ENCODE results near the gene CEP85L.

The CEP85L gene

DNA sequence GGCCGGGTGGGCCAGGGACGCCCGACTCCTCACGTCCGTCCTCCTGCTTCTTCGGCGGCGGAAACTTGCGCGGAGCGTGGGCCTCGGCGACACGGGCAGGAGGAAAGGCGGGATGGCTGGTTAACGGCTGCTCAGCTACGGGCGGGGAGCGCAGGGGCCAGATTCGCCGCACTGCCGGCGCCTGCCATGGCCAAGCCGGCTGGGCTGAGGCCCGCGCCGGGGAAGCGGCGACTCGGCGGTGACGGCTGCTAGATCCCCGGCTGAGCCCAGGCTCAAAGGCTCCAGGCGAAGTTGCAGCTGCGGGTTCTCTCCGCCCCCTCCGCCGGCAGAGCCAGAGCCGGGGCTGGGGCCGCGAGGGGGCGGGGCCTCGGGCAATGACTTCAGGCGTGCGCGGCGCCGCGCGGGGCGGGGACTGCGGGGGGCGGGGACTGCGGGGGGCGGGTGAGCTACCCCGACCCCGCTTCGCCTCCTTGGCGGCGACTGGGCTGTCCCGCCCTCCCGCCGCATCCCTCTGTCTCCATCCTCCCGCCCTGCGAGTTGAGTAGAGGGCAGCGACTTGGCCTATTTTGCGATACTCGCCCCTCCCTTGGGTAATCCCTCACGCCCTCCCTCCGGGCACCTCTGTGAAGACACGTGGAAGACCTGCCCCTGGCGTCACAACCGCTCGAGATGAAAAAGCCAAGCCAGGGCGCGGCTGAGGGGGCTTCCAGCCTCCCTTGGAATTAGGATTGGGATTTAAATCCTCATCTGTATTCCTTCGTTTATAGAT, at the start of gene CEP85L:
Gene CEP85L, minus strand, starts transcription at position 310 of the 769 bp plus-strand sequence. CDS start 322 bp downstream, outside the sequence.
- DNase-seq: peak; percentile 84 to 87

DNA sequence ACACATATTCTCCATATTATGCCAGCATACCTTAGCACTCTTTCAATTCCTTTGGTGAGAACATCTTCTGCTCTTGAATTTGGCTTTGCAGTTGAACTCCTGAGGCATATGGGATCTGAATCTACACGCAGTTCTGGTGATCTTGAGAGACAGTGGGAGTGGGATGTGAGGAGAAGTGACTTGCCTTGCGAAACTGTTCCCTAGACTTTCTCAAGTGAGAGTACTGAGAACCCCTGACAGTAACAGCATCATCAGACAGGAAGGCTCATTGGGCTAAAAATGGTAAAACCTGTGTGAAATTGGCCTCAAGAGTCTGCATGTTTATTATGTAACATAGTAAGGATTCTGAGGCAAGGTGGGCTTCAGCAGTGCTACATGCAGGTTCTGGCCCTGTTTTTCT, 49.1 kb upstream of the CEP85L start:
- no peak for DNase-seq

DNA sequence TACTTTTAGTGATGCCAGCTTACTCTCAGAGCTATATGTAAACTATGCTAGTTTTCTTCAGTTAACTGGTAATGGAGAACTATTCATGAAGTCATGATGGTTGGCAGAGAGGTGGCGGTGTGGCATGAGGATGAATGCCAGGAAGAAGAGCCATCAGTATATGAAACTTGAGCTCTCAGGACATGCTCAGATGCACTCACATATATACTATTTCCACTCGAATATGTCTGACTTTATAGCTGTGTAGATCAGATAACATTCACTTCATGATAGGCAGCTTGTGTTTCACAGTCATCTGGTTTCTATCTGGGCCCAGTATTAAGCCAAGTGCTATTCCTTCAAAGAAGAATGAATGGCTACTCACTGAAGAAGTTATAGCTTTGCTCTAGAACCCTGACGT, 46.2 kb upstream of the CEP85L start:
- no peak for DNase-seq

DNA sequence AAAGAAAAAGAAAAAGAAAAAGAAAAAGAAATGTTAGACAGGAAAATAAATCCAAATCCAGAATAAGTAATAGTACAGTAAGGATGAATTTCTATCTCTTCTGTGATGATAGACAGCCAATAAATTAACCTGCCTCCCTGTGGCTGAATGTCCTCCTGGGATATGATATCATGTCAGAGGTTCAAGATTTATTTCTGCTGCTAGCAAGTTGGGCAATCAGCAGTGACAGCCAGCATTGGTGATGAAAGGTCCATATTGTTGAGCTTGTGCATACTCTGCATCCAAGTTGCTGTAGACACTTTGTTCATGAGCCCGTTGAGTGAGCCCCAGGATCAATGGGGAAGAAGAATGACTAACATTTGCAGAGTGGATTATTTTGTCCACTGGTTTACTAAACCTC, 44.9 kb upstream of the CEP85L start:
- no peak for DNase-seq

DNA sequence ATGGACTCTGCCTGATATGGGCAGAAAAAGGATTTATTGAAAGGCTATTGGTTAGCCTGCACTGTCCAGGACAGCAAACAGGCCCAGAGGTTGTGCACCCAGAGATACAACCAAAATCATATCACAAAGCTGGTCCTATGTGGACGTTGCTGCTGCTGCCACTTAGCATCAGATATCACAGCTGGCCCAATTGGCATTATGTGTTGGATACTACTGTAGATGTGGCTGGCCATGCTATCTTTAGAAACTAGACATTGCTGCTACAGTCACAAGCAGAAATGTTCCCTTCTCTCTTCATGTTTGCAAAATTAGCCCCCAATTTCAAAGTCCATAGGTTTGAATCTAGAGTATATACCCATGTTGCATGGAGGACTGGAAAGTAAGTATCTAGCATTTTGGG, 42.2 kb upstream of the CEP85L start:
- no peak for DNase-seq

DNA sequence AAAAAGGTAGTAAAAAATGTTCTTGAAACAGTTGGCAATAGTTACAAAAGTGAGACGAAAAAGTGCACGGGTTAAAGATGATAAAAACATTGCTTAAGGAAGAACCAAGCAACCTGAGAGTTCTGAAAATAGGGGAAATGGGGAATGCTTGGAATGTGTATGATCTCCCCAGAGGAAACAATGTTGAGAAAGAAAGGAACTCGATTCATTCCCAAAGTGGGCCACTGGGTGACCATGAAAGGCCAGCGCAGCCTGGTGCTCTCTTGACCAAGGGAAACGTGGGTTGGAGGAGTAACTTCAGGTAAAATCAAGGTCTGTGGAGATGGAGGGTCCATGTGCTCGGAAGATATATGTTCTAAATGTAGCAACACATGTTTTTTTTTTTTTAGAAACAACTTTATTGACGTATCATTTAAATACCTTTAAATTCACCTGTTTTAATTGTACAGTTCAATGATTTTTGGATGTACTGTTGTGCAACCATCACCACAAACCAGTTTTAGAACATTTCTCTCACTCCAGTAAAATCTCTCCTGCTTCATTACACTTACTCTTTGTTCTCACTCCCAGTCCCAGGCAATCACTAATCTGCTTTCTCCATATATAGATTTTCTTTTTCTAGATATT, 34.5 kb upstream of the CEP85L start:
- DNase-seq: no peak

DNA sequence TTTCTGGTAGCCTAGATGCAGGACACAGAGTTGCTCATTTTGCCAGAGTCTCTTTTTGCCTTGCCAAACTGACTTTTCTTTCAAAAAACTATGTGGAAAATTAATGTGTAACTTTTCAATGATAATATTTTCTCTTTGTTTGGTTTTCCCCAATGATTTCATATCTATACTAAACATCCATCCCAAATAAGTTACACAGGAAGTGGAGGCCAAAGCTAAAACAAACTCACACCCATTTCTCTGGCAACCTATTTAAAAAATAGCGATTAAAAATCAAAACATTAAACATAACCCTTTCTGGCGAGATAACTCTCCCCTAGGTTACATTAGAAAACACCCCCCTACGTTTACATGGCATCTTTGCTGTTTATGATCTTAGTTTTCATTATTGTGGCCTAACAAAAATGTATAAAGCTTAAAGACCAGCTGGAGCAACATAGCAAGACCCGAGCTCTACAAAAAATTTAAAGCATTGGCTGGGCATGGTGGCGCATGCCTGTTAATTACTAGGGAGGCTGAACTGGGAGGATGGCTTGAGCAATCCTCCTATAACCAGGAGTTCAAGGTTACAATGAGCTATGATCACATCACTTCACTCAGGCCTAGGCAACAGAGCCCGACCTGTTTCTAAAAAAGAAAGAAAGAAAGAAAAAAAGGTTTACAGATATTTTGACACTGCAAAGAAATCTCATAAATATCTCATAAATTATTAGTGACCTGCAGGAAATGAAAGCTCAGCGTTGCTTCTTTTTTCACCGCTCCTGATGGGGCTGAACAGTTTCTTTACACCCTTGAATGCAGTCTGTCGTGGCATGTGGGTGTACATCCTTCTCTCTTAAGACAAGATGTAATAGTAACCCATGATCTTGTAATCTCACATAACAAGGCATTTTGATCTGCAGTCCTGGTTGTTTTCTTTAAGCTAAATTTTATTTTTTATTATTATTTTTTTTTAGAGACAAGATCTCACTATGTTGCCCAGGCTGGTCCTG, 32.8 kb upstream of the CEP85L start:
- DNase-seq: no peak

DNA sequence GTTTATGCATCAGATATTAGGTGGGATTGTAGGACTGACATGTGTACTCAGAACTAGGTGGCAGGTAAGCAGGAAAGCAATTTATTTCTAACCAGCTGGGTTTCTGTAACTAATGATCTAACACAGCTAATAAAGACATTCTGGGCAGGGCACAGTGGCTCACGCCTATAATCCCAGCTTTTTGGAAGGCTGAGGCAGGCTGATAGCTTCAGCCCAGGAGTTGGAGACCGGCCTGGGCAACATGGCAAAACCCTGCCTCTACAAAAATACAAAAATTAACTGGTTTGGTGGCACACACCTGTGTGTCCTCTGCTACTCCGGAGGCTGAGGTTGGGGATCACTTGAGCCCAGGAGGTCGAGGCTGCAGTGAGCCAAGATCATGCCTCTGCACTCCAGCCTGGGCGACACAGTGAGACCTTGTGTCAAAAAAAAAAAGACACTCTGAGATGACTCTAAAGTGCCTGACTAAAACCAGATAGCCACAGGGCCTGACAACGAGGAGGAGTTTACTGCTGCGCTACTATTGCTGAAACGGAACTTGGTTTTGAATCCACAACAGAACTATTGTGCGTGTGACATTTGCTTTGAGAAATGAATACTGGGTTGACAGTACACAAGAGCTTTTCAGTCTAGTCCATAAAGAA, 29.2 kb upstream of the CEP85L start:
- no peak for DNase-seq

DNA sequence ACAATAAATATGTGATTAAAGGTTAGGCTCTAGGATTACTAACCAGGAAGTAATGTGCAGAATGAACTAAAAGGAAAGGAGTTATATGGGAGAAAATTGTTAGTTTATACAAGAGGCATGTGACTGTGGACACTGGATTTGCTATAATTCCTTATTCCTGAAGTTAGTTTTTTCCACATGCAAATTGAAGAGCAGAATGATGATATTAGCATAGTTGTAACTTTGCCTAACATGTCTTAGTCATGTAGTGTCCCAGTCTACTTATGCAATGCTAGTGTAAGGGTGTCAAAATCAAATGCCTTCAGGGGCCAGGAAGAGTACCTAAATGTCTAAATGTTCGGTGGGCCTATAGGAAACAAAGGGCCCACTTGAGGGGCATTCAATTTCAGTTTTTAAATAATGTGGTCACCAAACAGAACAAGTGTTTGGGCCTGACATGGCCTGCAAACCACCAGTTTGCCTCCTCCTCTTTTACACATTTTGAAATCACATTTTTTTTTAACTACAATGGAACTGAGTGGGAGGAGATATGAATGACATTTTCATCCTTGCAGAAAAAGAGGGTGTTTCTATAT, 28.0 kb upstream of the CEP85L start:
- no peak for DNase-seq

DNA sequence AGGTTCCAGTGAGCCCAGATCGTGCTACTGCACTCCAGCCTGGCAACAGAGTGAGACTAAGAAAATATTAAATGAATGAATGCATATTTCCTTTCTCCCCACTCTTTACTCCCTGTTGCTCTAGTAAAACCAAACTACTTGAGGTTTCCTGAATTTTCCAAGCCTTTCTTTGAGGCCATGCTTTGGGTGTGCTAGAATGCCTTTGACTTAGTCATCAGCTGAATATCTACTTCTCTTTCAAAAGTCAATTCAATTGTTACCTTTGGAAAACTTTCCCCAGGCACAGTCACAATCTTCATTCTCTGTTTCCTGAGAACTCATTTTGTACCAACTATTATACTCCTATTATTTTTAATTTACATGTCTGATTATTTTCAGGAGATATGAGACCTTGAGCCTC, 27.5 kb upstream of the CEP85L start:
- DNase-seq: no peak

DNA sequence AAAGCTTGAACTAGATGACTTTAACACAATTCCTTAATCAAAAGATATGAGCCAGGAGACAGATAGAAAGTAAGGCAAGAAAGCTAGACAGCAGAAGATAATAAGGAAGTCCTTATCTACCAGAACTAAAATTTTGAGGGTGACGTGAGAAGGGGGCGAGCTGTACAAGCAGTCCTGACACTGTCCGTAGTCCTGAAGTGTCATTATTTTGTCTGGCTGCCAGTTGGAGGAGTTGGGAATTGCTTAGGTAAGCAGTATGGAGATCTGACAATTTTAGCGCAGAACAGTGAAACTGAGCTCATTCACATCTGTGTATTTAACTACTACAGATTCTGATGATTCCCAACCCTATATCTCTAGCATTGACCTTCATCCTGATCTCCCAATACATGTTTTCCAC, 25.8 kb upstream of the CEP85L start:
- DNase-seq: peak; percentile 22 to 41

DNA sequence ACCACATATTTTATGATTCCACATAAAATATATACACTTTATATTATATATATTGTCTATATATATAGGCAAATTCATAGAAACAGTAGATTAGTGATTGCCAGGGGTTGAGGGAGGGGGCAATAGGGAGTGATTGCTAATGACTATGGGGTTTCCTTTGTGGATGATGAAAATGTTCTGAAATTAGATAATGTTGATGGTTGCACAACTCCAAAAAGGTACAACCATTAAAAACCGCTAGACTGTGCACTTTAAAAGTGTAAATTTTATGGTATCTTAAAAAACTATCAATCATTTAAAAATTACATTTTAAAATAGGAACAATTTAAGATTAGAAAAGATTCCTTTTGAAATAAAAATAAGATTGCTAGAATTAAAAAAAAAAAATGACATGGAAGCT, 23.8 kb upstream of the CEP85L start:
- no peak for DNase-seq

DNA sequence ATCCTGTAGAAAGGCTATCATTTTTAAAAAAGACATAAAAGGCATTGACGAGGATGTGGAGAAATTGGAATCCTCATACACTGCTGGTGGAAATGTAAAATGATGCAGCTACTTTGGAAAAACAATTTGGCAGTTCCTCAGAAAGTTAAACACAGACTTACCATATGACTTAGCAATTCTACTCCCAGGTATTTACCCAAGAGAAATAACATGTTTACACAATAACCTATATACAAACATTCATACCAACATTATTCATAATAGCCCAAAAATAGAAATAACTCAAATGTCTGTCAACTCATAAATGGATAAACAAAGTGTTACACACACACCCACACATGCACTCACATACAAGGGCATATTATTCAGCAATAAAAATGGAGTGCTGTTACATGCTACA, 23.4 kb upstream of the CEP85L start:
- no peak for DNase-seq

DNA sequence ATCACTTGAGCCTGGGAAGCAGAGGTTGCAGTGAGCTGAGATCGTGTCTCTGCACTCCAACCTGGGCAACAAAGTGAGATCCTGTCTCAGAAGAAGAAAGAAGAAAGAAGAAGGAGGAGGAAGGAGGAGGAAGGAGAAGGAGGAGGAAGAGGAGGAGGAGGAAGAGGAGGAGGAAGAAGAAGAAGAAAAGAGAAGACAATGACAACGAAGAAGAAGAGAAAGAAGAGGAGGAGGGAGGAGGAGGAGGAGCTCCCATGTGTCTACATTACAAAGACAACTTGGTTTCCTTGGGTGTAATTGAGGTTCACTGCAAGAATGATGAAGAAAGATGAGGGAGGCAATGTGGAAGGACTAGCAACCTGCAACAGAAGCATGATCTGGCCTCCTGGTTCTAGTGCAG, 21.3 kb upstream of the CEP85L start:
- no peak for DNase-seq

DNA sequence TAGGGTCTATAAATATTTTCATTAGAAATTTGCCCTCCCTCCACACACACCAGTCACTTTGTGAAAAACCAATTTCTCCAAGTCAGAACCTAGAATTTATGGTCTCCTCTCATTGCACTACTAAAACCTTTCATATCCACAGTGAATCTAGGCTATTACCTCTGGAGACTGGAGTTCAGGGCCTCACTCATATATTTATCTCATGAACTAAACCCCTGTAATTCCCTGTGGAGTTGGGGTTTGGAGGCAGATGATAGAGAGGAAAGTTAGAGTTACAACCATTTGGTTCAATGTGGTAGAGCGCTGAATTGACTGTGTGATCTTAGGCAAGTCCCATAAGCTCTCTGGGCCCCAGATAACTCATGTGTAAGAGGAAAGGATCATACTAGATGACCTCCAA, 18.2 kb upstream of the CEP85L start:
- no peak for DNase-seq

DNA sequence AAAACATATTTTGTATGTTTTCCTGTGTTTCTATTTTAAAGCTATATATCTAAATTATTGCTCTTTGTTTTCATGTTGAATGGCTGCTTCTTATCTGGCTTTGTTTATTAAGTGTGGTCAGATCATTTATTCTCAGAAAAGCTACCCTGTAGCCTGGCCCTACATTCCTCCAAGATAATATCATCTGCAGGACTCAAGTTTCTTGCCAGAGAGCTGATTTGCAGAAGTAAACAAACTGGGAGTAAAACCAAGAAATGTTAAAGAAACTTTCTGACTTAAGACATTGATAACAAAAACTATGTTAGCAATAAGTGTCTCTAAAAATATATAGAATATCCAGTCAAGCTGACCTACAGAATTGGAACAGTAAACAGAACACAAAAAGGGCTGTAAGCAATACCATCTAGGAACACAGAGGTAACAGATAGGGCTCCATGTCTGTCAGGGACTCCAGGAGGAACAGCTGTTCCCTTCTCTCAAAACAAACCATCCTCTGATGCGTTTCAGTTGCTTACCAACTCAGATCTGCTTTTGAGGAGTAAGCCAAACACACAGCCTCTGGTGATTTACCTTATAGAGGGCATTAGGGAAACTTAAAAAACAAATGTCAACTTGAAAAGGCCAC, 17.5 kb upstream of the CEP85L start:
- DNase-seq: no peak

DNA sequence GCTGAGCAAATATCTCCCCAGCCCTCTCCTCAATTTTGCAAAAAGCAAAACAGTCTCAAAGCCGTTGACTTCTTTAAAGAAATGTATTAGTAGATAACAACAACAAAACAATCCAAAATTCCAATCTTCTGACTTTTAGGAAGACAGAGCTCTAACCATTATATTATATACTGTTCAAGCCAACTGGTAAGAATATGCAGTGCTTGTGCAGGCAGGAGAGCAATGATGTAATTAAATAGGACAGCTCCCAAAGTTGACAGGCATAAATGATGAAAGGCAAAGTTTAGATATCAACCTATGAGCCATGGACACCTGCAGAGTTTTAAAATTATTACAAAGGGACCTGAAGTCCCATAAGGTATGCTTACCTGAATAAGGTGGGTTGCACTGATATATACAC, 16.6 kb upstream of the CEP85L start:
- no peak for DNase-seq

DNA sequence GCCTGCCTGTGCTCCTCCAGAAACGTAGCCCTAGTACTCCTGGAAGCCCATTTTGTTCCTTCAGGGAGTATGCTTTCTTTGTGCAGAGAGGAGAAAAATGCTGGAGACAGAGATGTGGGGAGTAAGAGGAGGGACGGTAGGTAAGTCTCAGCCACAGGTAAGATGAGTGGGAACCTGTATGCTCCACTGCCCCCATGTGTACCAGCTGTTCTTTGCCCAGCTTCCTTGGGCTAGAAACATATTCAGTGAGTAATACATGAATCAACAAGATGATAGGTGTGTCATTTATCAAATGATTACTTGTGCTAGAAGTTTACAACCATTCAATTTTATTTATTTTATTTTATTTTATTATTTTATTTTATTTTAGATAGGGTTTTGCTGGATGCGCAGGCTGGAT, 13.6 kb upstream of the CEP85L start:
- no peak for DNase-seq

DNA sequence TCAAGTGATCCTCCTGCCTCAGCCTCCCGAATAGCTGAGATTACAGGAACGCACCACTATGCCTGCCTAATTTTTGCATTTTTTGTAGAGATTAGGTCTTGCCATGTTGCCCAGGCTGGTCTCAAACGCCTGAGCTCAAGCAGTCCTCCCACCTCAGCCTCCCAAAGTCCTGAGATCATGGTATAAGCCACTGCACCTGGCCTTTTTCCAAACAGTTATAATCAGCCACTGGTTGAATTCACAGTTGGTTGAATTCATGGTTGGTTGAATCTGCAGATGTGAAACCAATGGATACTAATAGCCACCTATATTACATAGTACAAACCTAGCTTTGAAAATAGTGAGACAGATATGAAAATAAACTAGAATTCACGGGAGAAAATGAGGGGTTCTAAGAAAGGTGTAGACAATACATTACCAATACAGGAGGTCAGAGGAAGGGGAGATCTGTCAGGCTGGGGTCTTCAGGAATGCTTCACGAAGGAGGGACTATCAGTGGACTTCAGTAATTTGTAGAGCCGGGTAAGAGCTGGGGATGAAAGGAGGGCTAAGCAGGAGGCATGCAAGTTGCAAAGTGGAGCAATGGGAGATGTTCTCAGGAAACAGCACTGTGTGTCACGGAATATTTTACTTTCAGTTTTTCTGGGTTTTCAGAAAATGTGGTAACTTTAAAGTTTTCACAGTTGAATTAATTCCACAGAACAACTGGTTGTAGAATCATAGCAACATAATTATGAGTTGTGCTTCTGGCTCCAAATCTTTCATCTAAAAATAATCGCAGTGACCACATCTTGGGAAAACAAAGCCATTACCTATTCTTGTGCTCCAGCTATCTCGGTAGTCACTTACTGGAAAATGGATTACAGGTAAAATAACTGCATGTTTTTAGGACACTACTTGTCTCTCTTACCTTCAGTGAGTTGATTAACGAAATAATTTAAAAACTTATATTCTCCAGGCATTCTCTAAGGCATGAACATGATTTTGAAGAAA, 12.9 kb upstream of the CEP85L start:
- no peak for DNase-seq

DNA sequence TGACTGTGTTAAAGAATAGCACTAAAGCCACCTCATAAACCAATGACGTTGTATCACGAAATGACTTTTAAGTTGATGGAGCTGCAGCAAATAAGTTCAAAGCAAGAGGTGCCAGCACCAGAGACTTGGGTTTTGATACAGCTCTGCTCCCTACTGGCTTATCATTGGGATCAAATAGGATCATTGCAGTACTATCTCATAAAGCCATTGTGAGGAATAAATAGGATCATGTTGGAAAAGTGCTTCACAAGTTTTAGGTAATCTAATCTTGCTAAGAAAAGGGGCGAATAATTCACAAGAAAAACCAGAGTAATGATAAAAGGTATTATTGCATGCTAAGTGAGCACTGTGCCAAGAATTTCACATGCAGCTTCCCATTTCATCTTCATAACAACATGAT, 10.4 kb upstream of the CEP85L start:
- DNase-seq: no peak

DNA sequence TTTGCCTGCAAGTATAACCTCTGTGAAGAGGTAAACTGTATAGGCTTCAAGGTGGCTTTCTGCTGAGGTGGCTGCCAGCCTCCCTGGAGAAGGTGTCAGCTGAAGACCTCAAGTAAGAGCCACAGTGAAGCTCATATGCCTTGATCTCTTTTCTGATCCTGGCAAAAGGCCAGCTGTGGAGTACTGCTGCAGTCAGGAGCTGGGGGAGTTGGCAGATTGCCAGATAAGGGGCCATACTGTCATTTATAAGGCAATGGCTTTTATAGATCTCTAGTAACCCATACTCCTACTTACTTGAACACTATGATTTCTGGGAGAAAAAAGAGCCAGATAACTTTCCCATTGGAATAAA, 8.8 kb upstream of the CEP85L start:
- no peak for DNase-seq

Data from Kasumi-1 (cell line).